Stimulated activated effector memory CD8-positive, alpha-beta T cell treated with anti-CD3 and anti-CD28 coated beads, Interleukin-12 subunit alpha, Interleukin-12 subunit beta, amount 100 ng/mL, for 72 hours (primary cell): ENCODE results near the gene GJA5.
A peak's percentile ranks its signal among the peaks of the same experiment; 100 is the strongest.
"Not testable (repeated sequence)": the region's sequence is repeated elsewhere in the genome, so short reads cannot be mapped to it uniquely, and the experiment has no call there.

Source experiments
- ATAC-seq: fragments of 150-1000 bp; cut with Tn5 transposase; 2 replicates; pipeline ENCODE4 v1.10.0; 2021
- DNase-seq, 2 donors: peaks; one replicate each; pipeline ENCODE4 v3.0.0; 2021 to 2022; ENCODE audit warnings: low spot score in 2 of 2
- H3K27ac Mint-ChIP-seq: one replicate; pipeline ENCODE4 v1.8.0; 2022; ENCODE audit warnings: mild to moderate bottlenecking, mixed read lengths
- H3K36me3 Mint-ChIP-seq: one replicate; pipeline ENCODE4 v1.8.0; 2022; ENCODE audit warnings: mild to moderate bottlenecking, mixed read lengths
- H3K4me1 Mint-ChIP-seq: one replicate; pipeline ENCODE4 v1.8.0; 2022; ENCODE audit warnings: mixed read lengths
- H3K4me3 Mint-ChIP-seq: one replicate; pipeline ENCODE4 v1.8.0; 2022; ENCODE audit warnings: mild to moderate bottlenecking, mixed read lengths
- H3K9me3 Mint-ChIP-seq: one replicate; pipeline ENCODE4 v1.8.0; 2022; ENCODE audit warnings: mixed read lengths

Gene GJA5

GRCh38 chr1:147750618-147751217 lies 9.7 kb downstream of the GJA5 start:
- no peaks in the 10 kb centered on the region for H3K36me3 Mint-ChIP-seq

GRCh38 chr1:147749792-147750191 lies 10.6 kb downstream of the GJA5 start:
- no peak for ATAC-seq

More at GRCh38 chr1:147750618-147751217, 9.7 kb downstream of the GJA5 start:
- H3K4me1 Mint-ChIP-seq, result no peaks in the 10 kb centered on the region
- no peak overlapping the region for H3K4me3 Mint-ChIP-seq
- ATAC-seq (no peak), DNase-seq (no peak)
- H3K27ac Mint-ChIP-seq, result no peak overlapping the region
- H3K9me3 Mint-ChIP-seq, result no peaks in the 10 kb centered on the region

DNA sequence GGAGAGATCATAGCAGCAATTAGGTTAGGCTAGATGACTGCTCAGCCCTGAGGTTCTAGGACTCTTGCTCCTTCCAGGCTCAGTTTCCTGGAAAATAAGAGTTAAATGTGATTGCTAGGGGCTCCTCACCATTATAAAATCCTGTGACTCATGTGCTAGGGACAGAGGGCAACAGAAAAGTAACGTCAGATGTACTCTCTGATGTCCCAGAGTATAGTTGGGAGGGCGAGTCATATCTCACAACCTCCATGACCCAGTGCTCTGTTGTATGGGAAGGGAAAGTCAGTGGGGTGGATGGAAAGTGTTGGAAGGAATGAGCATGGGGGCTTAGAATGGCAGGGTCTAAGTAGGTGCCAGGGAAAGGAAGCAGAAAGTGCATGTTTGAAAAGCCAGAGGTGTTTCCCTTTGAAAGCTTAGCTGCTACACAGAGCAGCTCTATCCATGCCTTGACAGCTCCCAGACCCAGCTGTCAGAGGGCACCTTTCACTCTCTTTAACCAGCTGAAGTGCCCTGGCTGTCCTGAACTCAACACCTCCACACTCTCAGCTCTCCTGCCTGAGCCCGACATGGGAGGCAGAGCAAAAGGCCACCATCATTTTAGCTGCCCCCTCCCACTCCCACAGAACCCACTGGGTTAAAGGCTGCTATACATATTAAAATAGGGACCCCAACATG lies 11.6 kb downstream of the GJA5 start:
- ATAC-seq (no peak), DNase-seq (no peak)
- Mint-ChIP-seq H3K27ac (no peak overlapping the region), H3K9me3 (no peaks in the 10 kb centered on the region), H3K4me1 (no peaks in the 10 kb centered on the region), H3K36me3 (no peaks in the 10 kb centered on the region), H3K4me3 (no peak overlapping the region)

More at GRCh38 chr1:147749792-147750191, 10.6 kb downstream of the GJA5 start:
- no peak for DNase-seq
- H3K27ac Mint-ChIP-seq, result no peak overlapping the region
- H3K4me1 Mint-ChIP-seq, result no peaks in the 10 kb centered on the region
- no peak overlapping the region for H3K4me3 Mint-ChIP-seq
- H3K36me3 Mint-ChIP-seq, result no peaks in the 10 kb centered on the region
- no peaks in the 10 kb centered on the region for H3K9me3 Mint-ChIP-seq

DNA sequence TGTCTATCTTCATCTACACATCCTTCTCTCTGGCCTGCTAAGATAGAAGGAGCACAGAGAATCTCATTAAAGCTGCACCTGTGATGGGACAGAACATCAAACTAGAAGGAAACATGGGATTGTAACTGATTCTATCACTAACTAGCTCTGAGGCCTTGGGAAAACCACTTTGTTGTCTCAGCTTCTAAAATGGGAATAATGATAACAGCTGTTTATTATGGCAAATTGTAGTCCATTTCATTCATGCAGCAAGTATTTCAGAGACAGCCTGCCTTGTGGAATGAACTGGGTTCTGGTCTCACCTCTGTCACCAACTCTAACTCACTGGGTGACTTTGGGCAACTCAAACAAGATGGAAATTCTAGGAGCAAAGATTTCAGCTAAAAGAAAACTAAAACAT lies 12.4 kb downstream of the GJA5 start:
- DNase-seq (no peak), ATAC-seq (no peak)
- Mint-ChIP-seq H3K4me3 (no peak overlapping the region), H3K36me3 (no peaks in the 10 kb centered on the region), H3K4me1 (no peaks in the 10 kb centered on the region), H3K27ac (no peak overlapping the region), H3K9me3 (no peaks in the 10 kb centered on the region)

GRCh38 chr1:147745271-147745670 lies 15.1 kb downstream of the GJA5 start:
- DNase-seq (no peak), ATAC-seq (no peak)
- H3K36me3 Mint-ChIP-seq, result no peaks in the 10 kb centered on the region

GRCh38 chr1:147741065-147741464 lies 19.3 kb downstream of the GJA5 start:
- Mint-ChIP-seq H3K27ac (no peak overlapping the region), H3K36me3 (no peaks in the 10 kb centered on the region), H3K4me3 (no peak overlapping the region), H3K4me1 (no peaks in the 10 kb centered on the region), H3K9me3 (no peaks in the 10 kb centered on the region)
- DNase-seq (no peak), ATAC-seq (no peak)

More at GRCh38 chr1:147745271-147745670, 15.1 kb downstream of the GJA5 start:
- Mint-ChIP-seq H3K4me3 (no peak overlapping the region), H3K4me1 (no peaks in the 10 kb centered on the region), H3K27ac (no peak overlapping the region), H3K9me3 (no peaks in the 10 kb centered on the region)

GRCh38 chr1:147740391-147740790 lies 20.0 kb downstream of the GJA5 start:
- Mint-ChIP-seq H3K4me1 (peaks cover 2% of the 10 kb centered on the region), H3K4me3 (no peak overlapping the region), H3K27ac (no peak overlapping the region), H3K9me3 (no peaks in the 10 kb centered on the region), H3K36me3 (no peaks in the 10 kb centered on the region)
- DNase-seq (no peak), ATAC-seq (no peak)

- Mint-ChIP-seq H3K9me3 (no peaks in the 10 kb centered on the region), H3K4me3 (no peak overlapping the region), H3K27ac (no peak overlapping the region), H3K36me3 (no peaks in the 10 kb centered on the region), H3K4me1 (peaks cover 8% of the 10 kb centered on the region)
- ATAC-seq (no peak), DNase-seq (no peak)
Observed at GRCh38 chr1:147738739-147739476, 21.5 kb downstream of the GJA5 start.

DNA sequence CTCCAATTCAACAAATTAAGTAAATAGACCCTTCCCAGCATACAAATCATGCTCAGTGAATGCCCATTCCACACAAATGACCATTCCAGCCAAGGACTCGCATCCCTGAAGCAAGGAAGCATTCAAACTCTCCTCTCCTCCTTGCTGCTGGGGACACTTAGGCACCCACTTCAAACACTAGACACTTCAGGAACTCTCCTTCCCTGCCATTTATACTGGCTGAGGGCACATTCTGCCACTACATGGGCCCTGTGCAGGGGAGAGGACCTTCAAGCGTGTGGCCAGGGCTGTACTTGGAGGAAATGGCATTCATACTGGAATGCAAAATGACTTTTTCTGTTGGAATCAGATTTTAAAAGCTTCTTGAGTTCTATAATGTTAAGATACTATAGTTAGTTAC lies 22.3 kb downstream of the GJA5 start:
- Mint-ChIP-seq H3K36me3 (no peaks in the 10 kb centered on the region), H3K9me3 (no peaks in the 10 kb centered on the region), H3K4me3 (no peak overlapping the region), H3K4me1 (peaks cover 8% of the 10 kb centered on the region), H3K27ac (no peak overlapping the region)
- DNase-seq (no peak), ATAC-seq (no peak)

DNA sequence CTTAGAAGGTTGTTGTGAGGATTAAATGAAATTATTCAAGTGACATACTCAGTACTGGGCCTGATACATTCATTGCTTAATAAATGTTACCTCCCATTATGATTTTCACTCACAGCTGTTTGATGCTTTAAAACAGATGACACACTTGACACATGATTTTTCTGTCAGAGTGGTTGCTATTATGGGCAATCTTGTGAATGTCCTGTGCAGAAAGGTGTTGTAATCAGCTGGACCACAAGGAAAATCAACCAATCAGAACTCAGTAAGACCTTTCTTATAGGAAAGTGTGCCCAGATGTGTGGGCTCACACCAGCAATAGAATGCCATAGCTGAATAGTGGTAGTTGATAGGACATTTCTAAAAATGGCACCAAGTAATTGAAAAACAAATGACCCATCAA lies 23.5 kb downstream of the GJA5 start:
- H3K4me3 Mint-ChIP-seq, result no peak overlapping the region
- H3K27ac Mint-ChIP-seq, result no peak overlapping the region
- no peaks in the 10 kb centered on the region for H3K9me3 Mint-ChIP-seq
- peaks cover 8% of the 10 kb centered on the region for H3K4me1 Mint-ChIP-seq
- DNase-seq (no peak), ATAC-seq (no peak)
- no peaks in the 10 kb centered on the region for H3K36me3 Mint-ChIP-seq

- no peak overlapping the region for H3K4me3 Mint-ChIP-seq
- no peaks in the 10 kb centered on the region for H3K9me3 Mint-ChIP-seq
- peaks cover 8% of the 10 kb centered on the region for H3K4me1 Mint-ChIP-seq
- H3K36me3 Mint-ChIP-seq, result no peaks in the 10 kb centered on the region
- ATAC-seq (peak; percentile 51), DNase-seq (no peak)
- no peak overlapping the region for H3K27ac Mint-ChIP-seq
Observed at GRCh38 chr1:147735423-147735822, 25.0 kb downstream of the GJA5 start.

GRCh38 chr1:147734291-147734841 lies 26.0 kb downstream of the GJA5 start:
- not testable (repeated sequence) for DNase-seq, H3K27ac Mint-ChIP-seq, H3K4me3 Mint-ChIP-seq, H3K4me1 Mint-ChIP-seq, H3K9me3 Mint-ChIP-seq, ATAC-seq, H3K36me3 Mint-ChIP-seq

- ATAC-seq (no peak), DNase-seq (no peak)
- Mint-ChIP-seq H3K27ac (no peak overlapping the region), H3K36me3 (no peaks in the 10 kb centered on the region), H3K4me3 (no peak overlapping the region), H3K9me3 (no peaks in the 10 kb centered on the region), H3K4me1 (no peaks in the 10 kb centered on the region)
Observed at GRCh38 chr1:147729315-147729714, 31.1 kb downstream of the GJA5 start.

- DNase-seq (no peak), ATAC-seq (no peak)
- Mint-ChIP-seq H3K9me3 (no peaks in the 10 kb centered on the region), H3K36me3 (no peaks in the 10 kb centered on the region), H3K27ac (no peak overlapping the region), H3K4me3 (no peak overlapping the region), H3K4me1 (peaks cover 6% of the 10 kb centered on the region)
Observed at GRCh38 chr1:147726168-147726567, 34.2 kb downstream of the GJA5 start.

GRCh38 chr1:147725685-147726084 lies 34.7 kb downstream of the GJA5 start:
- Mint-ChIP-seq H3K4me3 (no peak overlapping the region), H3K4me1 (peaks cover 6% of the 10 kb centered on the region), H3K27ac (no peak overlapping the region), H3K9me3 (no peaks in the 10 kb centered on the region), H3K36me3 (no peaks in the 10 kb centered on the region)
- ATAC-seq (no peak), DNase-seq (no peak)
